ENCODE results near the gene CTTN.

The CTTN gene

GRCh38 chr11:70397983-70398833 lies at the start of gene CTTN:
CTTN (plus strand) TSS chr11:70398529; CDS start chr11:70407298, 8,769 bp downstream.
- peak; percentile 50 for DNase-seq (ENCODE audit: low read depth)

GRCh38 chr11:70348608-70349007 lies 49.7 kb upstream of the CTTN start:
- no peak for DNase-seq (ENCODE audit: low read depth)

DNA sequence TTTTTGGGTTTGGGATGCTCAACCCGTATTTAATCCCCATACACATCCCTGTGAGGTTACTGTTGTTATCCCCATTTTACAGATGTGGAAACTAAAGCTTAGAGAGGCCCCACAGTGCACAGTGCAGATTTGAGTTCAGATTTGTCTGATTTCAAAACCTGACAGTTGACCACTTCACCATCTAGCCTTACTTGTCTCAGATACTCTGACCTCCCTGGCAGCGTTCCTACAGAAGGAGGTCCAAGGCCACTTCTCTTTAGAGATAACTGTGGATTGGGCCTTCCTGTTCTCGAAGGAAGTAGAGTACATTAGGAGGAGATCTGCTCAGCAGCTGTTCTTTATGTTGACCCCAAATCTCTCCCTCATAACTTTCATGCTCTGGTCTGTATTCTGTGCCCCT lies 46.7 kb upstream of the CTTN start:
- no peak for DNase-seq (ENCODE audit: low read depth)

DNA sequence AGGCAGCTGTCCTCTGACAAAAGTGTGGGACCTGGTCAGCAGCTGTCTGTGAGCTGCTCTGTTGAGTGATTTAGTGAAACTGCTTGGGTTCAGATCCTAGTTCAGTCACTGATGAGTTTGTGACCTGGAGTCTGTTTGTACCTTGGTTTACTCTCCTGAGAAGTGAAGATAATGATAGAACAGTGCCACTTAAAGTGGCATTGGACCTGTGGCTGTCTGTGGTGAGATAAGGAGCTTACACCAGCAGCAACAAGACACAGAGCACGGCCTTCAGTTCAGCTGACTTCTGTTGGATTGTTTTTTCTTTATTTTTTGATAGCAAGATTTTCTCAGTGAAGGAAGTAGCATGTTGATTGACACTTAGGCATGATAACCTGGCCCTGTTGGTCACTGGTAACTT lies 46.2 kb upstream of the CTTN start:
- no peak for DNase-seq (ENCODE audit: low read depth)

- no peak for DNase-seq (ENCODE audit: low read depth)
Measured at GRCh38 chr11:70352601-70353000, 45.7 kb upstream of the CTTN start.

DNA sequence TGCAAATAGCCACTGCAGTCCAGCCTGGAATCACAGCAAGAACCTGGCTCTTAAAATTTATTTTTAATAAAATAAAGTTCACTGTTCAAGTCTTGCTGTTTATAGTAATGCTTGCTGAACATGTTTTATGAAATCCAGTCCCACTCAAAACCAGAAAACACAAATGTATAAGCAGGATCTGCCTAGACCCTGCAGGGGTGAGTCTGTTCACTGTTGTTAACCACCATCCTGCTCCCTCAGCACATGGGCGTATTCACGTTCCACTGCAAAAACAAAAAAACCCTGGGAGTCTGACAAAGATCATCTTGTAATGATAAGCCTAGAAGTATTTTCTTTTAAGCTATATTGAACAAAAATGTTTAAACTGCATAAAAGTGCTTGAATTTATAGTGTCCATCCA lies 45.0 kb upstream of the CTTN start:
- no peak for DNase-seq (ENCODE audit: low read depth)

- DNase-seq (ENCODE audit: low read depth) = no peak
Measured at GRCh38 chr11:70353900-70354568, 44.3 kb upstream of the CTTN start.

DNA sequence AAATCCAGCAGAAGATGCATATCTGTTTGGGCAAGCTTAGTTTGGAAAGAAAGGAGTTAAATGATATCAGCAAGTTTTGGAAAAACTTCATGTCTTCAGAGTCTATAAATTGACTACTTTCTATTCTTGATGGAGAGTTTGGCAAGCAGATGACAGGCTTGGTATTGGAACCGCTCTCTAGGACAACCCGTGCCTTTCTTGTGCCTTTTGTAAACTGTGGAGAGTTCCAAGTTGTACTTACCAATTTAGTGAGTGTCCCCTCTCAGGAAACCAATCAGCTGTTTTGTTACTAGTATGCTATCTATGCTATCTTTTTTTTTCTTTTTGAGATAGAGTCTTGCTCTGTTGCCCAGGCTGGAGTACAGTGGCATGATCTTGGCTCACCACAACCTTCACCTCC lies 43.7 kb upstream of the CTTN start:
- no peak for DNase-seq (ENCODE audit: low read depth)

- no peak for DNase-seq (ENCODE audit: low read depth)
Measured at GRCh38 chr11:70358753-70359152, 39.6 kb upstream of the CTTN start.

DNA sequence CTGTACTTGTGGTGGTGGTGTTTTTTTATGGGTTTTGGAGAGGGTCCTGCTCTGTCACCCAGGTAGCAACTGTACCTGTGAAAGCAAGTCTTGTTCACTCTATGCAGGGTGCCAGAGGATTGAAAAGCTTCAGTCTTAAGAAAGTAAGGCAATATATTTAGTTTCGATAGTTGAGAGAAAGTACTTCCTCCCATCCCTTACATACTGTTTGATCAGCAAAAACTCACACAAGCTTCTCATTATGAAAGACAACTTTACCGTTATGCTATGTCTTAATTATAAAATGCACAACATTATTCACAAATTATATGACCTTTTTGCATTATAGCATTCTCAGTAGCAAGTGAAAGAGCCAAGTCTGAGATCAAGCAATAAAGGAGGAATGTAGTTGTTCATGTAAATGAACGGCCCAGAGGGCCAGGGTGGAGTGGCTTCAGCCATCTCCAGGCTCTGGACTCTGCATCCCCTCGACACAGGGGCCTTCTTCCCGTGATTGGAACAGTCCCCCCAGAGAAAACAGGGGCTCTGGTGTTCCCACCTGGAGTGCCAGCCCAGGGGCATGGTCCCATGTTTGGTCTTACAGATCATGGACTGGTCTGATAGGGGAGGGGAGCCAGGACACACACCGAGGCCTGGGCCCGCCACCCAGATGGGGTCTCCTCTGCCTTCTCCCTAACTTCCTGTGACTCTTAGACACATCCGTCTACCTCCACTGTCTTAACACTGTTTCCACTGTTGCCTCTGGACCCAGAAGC lies 38.7 kb upstream of the CTTN start:
- DNase-seq (ENCODE audit: low read depth) = no peak

- DNase-seq (ENCODE audit: low read depth) = no peak
Measured at GRCh38 chr11:70360211-70360610, 38.1 kb upstream of the CTTN start.

- DNase-seq (ENCODE audit: low read depth) = no peak
Measured at GRCh38 chr11:70364178-70364577, 34.2 kb upstream of the CTTN start.

- peak; percentile 31 for DNase-seq (ENCODE audit: low read depth)
Measured at GRCh38 chr11:70364745-70365543, 33.4 kb upstream of the CTTN start.

- DNase-seq (ENCODE audit: low read depth) = no peak
Measured at GRCh38 chr11:70365544-70365927, 32.8 kb upstream of the CTTN start.

- no peak for DNase-seq (ENCODE audit: low read depth)
Measured at GRCh38 chr11:70367071-70367470, 31.3 kb upstream of the CTTN start.

GRCh38 chr11:70368961-70369360 lies 29.4 kb upstream of the CTTN start:
- DNase-seq (ENCODE audit: low read depth) = no peak

DNA sequence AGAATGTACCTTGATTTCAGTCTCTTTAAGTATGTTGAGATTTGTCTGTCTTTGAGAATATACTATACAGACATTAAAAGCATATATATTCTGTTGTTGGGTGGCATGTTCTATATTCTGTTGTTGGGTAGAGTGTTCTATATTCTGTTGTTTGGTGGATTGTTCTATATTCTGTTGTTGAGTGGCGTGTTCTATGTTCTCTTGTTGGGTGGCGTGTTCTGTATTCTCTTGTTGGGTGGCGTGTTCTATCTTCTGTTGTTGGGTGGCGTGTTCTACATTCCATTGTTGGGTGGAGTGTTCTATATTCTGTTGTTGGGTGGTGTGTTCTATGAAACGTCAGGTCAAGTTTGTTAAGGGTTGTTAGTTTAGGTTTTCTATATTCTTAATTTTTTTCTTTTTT lies 27.1 kb upstream of the CTTN start:
- no peak for DNase-seq (ENCODE audit: low read depth)

DNA sequence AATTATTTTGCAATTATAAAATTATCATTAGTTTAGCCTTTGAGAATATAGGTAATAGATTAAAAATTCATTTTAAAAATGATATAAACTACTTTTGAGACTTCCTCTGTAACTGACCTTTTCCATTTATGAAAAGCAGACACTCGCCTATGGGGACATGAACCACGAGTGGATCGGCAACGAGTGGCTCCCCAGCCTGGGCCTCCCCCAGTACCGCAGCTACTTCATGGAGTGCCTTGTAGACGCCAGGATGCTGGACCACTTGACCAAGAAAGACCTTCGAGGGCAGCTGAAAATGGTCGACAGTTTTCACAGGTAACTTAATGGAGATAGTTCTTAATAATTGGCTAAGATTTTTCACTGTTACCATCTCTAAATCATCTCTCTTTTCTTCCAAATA lies 26.3 kb upstream of the CTTN start:
- DNase-seq (ENCODE audit: low read depth) = no peak

DNA sequence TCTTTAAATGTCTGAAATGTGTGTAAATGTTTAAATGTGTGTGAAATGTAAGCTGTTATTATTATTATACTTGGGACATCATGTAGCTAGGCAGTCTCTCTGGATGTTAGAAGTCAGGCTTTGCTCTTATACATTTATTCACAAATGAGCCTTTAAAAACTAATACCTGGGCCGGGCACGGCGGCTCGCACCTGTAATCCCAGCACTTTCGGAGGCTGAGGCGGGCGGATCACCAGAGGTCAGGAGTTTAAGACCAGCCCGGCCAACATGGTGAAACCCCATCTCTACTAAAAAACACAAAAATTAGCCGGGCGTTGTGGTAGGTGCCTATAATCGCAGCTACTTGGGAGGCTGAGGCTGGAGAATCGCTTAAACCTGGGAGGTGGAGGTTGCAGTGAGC lies 21.7 kb upstream of the CTTN start:
- DNase-seq (ENCODE audit: low read depth) = no peak

GRCh38 chr11:70377645-70378044 lies 20.7 kb upstream of the CTTN start:
- no peak for DNase-seq (ENCODE audit: low read depth)

GRCh38 chr11:70378506-70379134 lies 19.7 kb upstream of the CTTN start:
- DNase-seq (ENCODE audit: low read depth) = no peak

- DNase-seq (ENCODE audit: low read depth) = no peak
Measured at GRCh38 chr11:70381350-70381749, 17.0 kb upstream of the CTTN start.
